GM10266 (cell line): ENCODE measurements around the gene PODXL2.
A peak's percentile ranks its signal among the peaks of the same experiment; 100 is the strongest.

Experiments used
- DNase-seq: peaks from one replicate; pipeline ENCODE4 v3.0.0; 2012; ENCODE audit errors: extremely low spot score
- TF ChIP-seq, protein P1 (sequence below): IDR thresholded peaks from 2 replicates; pipeline ENCODE4 v1.5.1; 2012; ENCODE audit warnings: mild to moderate bottlenecking, low read depth; ENCODE audit not compliant: control insufficient read depth, insufficient read depth; ENCODE audit errors: missing control alignments

The PODXL2 gene, protein sequence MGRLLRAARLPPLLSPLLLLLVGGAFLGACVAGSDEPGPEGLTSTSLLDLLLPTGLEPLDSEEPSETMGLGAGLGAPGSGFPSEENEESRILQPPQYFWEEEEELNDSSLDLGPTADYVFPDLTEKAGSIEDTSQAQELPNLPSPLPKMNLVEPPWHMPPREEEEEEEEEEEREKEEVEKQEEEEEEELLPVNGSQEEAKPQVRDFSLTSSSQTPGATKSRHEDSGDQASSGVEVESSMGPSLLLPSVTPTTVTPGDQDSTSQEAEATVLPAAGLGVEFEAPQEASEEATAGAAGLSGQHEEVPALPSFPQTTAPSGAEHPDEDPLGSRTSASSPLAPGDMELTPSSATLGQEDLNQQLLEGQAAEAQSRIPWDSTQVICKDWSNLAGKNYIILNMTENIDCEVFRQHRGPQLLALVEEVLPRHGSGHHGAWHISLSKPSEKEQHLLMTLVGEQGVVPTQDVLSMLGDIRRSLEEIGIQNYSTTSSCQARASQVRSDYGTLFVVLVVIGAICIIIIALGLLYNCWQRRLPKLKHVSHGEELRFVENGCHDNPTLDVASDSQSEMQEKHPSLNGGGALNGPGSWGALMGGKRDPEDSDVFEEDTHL

GRCh38 chr3:127628788-127629466, at the start of gene PODXL2:
PODXL2 (plus strand) TSS chr3:127629185; CDS start chr3:127629220, 35 bp downstream.
- DNase-seq: peak; percentile 78
- TF ChIP-seq, protein P1, sequence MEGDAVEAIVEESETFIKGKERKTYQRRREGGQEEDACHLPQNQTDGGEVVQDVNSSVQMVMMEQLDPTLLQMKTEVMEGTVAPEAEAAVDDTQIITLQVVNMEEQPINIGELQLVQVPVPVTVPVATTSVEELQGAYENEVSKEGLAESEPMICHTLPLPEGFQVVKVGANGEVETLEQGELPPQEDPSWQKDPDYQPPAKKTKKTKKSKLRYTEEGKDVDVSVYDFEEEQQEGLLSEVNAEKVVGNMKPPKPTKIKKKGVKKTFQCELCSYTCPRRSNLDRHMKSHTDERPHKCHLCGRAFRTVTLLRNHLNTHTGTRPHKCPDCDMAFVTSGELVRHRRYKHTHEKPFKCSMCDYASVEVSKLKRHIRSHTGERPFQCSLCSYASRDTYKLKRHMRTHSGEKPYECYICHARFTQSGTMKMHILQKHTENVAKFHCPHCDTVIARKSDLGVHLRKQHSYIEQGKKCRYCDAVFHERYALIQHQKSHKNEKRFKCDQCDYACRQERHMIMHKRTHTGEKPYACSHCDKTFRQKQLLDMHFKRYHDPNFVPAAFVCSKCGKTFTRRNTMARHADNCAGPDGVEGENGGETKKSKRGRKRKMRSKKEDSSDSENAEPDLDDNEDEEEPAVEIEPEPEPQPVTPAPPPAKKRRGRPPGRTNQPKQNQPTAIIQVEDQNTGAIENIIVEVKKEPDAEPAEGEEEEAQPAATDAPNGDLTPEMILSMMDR: no peak

GRCh38 chr3:127580327-127581060, 48.5 kb upstream of the PODXL2 start:
- TF ChIP-seq, protein P1: no peak
- DNase-seq: no peak

DNA sequence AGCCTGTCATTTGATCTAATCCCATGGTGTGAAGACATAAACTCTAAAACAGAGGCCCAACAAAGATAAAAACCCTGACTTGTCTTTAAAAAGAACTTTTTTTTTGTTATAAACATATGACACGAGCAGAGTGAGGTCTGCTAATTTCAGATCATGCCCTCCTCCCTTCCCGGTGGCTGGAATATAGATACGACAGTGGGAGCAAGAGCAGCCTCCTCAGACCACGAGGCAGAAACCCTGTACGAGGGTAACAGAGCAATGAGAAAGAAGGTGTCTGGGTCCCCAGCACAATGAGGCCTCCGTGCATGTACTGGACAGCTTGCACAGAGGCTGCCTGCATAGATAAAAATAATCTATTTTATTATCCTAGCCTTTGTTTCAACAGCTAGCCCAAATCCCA, 44.3 kb upstream of the PODXL2 start:
- DNase-seq: no peak
- TF ChIP-seq, protein P1: no peak

- DNase-seq: no peak
These were observed 43.7 kb upstream of the PODXL2 start for GRCh38 chr3:127585163-127585812.

DNA sequence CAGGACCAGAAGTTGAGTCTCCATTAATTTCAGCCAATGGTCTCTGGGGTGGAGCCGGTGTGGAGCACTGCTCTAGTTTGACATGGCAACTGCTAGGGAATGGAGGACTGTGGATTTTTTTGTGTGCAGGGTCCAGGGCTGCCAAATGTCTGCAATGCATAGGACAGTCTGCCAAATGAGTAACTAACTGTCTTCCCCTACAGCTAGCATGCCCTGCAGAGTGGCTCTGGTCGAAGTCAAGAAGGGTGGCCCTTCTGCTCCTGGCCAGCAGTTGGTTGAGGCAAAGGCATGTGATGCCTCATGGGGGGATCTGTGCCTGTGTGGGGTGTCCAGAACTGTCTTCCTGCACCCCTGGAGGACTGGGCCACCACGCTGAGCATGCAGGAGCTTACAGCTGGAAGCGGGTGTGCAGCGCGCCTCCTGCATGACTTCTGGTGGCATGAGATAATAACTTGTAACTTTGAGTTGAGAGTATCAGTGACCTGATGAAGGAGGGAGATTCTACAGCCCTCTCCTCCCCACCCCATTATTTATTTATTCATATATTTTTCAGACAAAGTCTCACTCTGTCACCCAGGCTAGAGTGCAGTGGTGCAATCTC, 43.1 kb upstream of the PODXL2 start:
- no peak for DNase-seq
- TF ChIP-seq, protein P1: no peak

More at GRCh38 chr3:127585163-127585812, 43.7 kb upstream of the PODXL2 start:
- TF ChIP-seq, protein P1: no peak

GRCh38 chr3:127587876-127588275, 41.1 kb upstream of the PODXL2 start:
- TF ChIP-seq, protein P1: no peak
- DNase-seq: no peak
